Activated CD8-positive, alpha-beta memory T cell treated with anti-CD3 and anti-CD28 coated beads, Interleukin-2, amount 50 U/mL, for 24 hours (primary cell): ENCODE measurements around the gene TTYH2.

ENCODE experiments used
- DNase-seq: peaks from one replicate; pipeline ENCODE4 v3.0.0-alpha.2; 2020; ENCODE audit errors: extremely low read depth

Gene TTYH2

GRCh38 chr17:74289688-74290087 is 76.3 kb downstream of the TTYH2 start:
- no peak for DNase-seq

- no peak for DNase-seq
These were observed 77.0 kb downstream of the TTYH2 start for GRCh38 chr17:74290340-74290739.

GRCh38 chr17:74292495-74292894 is 79.1 kb downstream of the TTYH2 start:
- no peak for DNase-seq

GRCh38 chr17:74295625-74296547 is 82.5 kb downstream of the TTYH2 start:
- DNase-seq, result no peak

GRCh38 chr17:74296548-74296936 is 83.2 kb downstream of the TTYH2 start:
- DNase-seq, result no peak

GRCh38 chr17:74297941-74298340 is 84.6 kb downstream of the TTYH2 start:
- DNase-seq, result no peak

- DNase-seq, result no peak
These were observed 85.4 kb downstream of the TTYH2 start for GRCh38 chr17:74298778-74299177.

- DNase-seq, result no peak
These were observed 86.0 kb downstream of the TTYH2 start for GRCh38 chr17:74299226-74300009.

- DNase-seq, result no peak
These were observed 89.9 kb downstream of the TTYH2 start for GRCh38 chr17:74303305-74303704.

GRCh38 chr17:74304184-74304583 is 90.8 kb downstream of the TTYH2 start:
- no peak for DNase-seq

- no peak for DNase-seq
These were observed 92.7 kb downstream of the TTYH2 start for GRCh38 chr17:74305865-74306654.

GRCh38 chr17:74307984-74308773 is 94.8 kb downstream of the TTYH2 start:
- no peak for DNase-seq

- DNase-seq, result no peak
These were observed 96.5 kb downstream of the TTYH2 start for GRCh38 chr17:74309902-74310301.
